ENCODE data around the gene EFEMP1. TPM values are rescaled to one million over a fixed set of nuclear protein-coding genes. Genes with fewer than 3 reads are reported as not detected.
A peak's percentile ranks its signal among the peaks of the same experiment; 100 is the strongest.

EFEMP1 gene, protein sequence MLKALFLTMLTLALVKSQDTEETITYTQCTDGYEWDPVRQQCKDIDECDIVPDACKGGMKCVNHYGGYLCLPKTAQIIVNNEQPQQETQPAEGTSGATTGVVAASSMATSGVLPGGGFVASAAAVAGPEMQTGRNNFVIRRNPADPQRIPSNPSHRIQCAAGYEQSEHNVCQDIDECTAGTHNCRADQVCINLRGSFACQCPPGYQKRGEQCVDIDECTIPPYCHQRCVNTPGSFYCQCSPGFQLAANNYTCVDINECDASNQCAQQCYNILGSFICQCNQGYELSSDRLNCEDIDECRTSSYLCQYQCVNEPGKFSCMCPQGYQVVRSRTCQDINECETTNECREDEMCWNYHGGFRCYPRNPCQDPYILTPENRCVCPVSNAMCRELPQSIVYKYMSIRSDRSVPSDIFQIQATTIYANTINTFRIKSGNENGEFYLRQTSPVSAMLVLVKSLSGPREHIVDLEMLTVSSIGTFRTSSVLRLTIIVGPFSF
- 9.4 and 12.4 TPM in 2 replicates for total RNA-seq (2014; rRNA removed; shearing (Covaris generic))

DNA sequence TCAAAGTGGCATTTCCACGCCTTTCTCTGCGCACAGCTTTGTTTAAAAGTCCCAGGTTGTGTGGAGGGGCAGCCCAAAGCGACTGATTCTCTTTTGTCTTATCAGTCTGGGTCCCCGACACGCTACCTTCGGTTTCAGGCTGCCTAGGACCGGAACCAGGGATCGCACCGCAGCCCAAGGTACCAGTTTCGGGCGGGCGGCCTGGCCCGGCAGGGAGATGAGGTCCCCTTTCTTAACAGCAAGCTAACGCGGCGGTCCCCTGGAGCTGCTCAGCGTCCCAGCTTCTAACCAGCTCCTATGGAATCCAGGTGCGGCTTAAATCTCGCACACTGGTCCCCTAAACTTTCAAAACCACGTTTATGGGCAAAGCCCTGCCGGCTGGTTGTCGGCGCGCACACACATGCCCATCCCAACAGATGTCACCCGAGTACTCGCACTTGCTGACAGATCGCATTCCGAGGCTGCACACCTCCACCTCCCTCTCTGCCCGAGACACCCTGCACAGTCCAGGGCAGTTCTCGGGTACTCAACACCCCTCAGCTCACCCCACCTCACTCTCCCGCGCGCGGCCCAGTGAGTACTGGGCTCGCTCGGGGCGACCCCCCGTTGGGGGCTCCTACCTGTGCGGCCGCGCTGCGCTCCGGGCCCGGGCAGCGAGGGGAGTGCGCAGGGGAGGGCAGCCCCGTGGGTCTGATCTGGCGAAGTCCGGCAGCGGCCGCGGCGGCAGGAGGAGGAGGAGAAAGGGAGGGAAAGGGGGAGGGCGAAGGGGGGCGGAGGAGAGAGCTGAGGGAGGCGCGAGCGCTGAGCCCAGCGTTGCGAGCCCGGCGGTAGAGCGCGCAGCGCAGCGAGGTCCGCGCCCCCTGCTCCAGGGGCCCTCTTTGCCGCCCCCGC lies at the start of gene EFEMP1:
EFEMP1 (minus strand) TSS at position 692 of the 891 bp plus-strand sequence. CDS start 1,342 bp downstream, outside the sequence.
- H3K4me3 ChIP-seq (ENCODE audit: insufficient read depth, low read depth, low read length), result peak within 1 kb of the TSS; percentile 61
- peak; percentile 89 for DNase-seq
- peaks cover 27% of the 10 kb centered on the region for H3K27me3 ChIP-seq (ENCODE audit: control insufficient read depth, insufficient read depth, low read length)
- no peaks in the 10 kb centered on the region for H3K36me3 ChIP-seq (replicated peaks; ENCODE audit: control insufficient read depth, insufficient read depth, low read length)

DNA sequence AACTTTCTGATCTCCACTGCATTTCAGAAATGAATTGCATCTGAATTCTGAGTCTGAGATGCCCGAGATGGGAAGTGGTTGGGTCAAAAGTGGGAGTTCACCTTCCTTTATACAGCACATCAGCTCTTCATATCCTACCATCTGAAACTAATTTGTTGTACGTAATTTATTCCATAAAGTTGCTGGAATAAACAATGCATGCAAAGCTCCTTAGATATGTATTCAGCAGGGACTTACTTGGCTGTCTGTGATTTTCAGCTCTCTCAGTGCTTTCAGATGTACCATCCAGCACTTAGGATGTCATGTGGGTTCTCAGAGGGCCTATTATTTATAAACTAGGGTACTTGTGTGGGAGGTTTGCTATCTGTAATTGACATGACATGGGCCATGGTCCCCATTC lies 46.9 kb upstream of the EFEMP1 start:
- H3K4me3 ChIP-seq (ENCODE audit: insufficient read depth, low read depth, low read length), result no peak overlapping the region
- no peaks in the 10 kb centered on the region for H3K27me3 ChIP-seq (ENCODE audit: control insufficient read depth, insufficient read depth, low read length)
- DNase-seq, result no peak
- H3K36me3 ChIP-seq (replicated peaks; ENCODE audit: control insufficient read depth, insufficient read depth, low read length), result no peaks in the 10 kb centered on the region

DNA sequence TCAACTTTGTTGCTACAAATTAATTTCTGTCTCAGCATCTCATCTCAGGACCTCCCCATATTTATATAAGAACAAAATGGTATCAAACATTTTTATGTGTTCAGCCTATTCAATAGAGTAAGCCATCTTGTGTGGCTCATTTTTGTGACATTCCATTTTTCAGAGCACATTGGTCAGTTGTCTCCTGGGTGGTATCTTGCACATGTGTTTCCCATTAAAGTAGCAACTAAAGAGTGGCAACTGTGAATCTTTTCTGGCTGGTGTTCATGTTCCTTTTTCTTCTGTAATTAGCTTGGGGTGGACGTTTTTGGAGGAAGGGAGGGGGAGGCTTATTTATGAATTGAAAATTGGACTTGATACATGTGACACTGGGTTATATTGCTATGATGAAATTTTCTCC lies 45.4 kb upstream of the EFEMP1 start:
- no peaks in the 10 kb centered on the region for H3K27me3 ChIP-seq (ENCODE audit: control insufficient read depth, insufficient read depth, low read length)
- H3K36me3 ChIP-seq (replicated peaks; ENCODE audit: control insufficient read depth, insufficient read depth, low read length), result no peaks in the 10 kb centered on the region
- H3K4me3 ChIP-seq (ENCODE audit: insufficient read depth, low read depth, low read length), result no peak overlapping the region
- no peak for DNase-seq

DNA sequence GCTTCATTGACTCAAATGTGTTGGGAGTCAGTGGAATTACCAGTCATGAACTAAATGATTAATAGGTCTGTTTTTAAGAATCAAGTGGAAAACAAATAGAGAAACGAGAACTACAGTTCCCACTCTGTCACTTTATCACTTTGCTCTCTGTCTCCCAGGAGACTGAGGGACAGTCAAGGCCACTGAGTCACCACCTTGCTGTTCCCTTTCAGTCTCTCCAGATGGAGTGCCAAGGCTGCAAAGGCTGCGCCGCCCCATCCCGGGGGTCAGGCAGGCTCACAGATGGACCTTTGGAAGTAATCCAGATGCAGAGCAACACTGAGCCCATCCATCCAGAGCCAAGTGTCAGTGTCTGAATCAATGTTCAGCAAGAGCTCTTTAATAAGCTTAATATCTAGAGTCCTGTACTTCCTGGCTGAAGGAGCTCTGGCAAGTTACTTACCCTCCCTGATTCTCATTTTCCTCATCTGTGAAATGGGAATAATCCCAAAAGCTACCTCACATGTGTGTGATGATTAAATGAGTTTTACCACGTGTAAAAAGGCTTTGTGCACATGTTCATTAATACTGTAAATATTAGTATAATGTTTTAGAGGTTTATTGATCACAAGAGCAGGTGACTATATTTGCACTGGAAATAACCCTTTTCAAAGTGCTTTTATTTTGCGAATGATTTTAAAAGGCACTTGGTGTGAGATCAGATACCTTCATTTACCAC lies 43.0 kb upstream of the EFEMP1 start:
- no peaks in the 10 kb centered on the region for H3K36me3 ChIP-seq (replicated peaks; ENCODE audit: control insufficient read depth, insufficient read depth, low read length)
- no peak for DNase-seq
- H3K27me3 ChIP-seq (ENCODE audit: control insufficient read depth, insufficient read depth, low read length), result no peaks in the 10 kb centered on the region
- no peak overlapping the region for H3K4me3 ChIP-seq (ENCODE audit: insufficient read depth, low read depth, low read length)

DNA sequence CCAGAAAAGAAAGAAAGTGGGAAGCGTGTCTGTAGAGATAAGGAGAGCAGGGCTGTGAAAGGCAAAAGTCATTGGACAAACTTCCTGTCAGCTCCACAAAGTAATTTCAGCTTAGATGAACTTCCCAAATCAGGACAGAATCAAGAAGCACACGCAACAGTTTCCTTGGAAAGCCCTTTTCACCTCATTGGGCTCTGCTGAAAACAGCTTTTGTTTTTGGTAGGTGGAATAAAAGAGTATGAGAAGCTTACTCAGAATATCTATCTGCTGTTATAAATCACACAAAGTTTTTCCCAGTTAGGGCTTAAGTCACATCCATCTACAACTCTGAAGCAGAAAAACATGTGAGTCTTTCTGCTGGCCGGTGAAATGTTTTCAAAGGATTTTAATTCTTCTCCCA lies 42.4 kb upstream of the EFEMP1 start:
- Histone ChIP-seq H3K27me3 (ENCODE audit: control insufficient read depth, insufficient read depth, low read length) (no peaks in the 10 kb centered on the region), H3K4me3 (ENCODE audit: insufficient read depth, low read depth, low read length) (no peak overlapping the region), H3K36me3 (replicated peaks; ENCODE audit: control insufficient read depth, insufficient read depth, low read length) (no peaks in the 10 kb centered on the region)
- DNase-seq, result no peak

DNA sequence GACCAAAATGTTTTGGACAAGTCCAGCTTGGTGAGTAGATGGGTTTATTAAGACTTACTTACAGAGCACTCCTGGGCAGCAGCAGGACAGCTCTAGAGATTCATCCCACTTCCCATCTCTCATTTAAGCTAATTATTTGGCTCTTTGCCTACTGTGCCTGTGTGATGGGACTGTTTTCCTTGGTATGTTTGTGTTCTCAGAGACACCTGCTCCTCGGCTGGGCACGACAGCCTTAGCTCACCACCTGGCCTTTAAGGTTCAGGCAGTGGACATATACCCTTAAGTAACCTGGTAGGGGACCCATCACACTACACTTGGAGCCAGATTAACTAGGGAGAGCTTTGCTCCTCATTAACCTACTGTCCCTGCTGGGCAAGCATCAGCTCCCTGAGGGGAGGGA lies 41.7 kb upstream of the EFEMP1 start:
- no peaks in the 10 kb centered on the region for H3K36me3 ChIP-seq (replicated peaks; ENCODE audit: control insufficient read depth, insufficient read depth, low read length)
- H3K4me3 ChIP-seq (ENCODE audit: insufficient read depth, low read depth, low read length), result no peak overlapping the region
- DNase-seq, result no peak
- H3K27me3 ChIP-seq (ENCODE audit: control insufficient read depth, insufficient read depth, low read length), result no peaks in the 10 kb centered on the region

DNA sequence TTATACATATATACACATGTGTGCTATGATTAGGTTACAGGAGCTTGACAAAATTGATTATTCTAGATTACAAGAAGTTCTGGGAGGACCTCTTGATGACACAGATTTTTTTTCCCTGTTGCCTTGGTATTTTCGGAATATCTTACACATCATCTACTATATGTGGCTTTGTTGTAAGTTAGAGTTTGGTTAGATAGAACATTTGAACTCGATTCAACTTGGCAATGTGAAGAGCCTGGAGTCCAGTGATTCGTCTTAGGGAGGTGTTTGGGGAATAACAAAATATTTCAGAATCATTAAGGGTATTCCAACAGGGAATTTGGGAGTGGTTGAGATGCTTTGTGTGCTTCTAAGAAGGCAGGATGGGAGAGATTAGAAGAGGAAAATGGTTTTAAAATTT lies 39.3 kb upstream of the EFEMP1 start:
- no peak for DNase-seq
- no peaks in the 10 kb centered on the region for H3K27me3 ChIP-seq (ENCODE audit: control insufficient read depth, insufficient read depth, low read length)

DNA sequence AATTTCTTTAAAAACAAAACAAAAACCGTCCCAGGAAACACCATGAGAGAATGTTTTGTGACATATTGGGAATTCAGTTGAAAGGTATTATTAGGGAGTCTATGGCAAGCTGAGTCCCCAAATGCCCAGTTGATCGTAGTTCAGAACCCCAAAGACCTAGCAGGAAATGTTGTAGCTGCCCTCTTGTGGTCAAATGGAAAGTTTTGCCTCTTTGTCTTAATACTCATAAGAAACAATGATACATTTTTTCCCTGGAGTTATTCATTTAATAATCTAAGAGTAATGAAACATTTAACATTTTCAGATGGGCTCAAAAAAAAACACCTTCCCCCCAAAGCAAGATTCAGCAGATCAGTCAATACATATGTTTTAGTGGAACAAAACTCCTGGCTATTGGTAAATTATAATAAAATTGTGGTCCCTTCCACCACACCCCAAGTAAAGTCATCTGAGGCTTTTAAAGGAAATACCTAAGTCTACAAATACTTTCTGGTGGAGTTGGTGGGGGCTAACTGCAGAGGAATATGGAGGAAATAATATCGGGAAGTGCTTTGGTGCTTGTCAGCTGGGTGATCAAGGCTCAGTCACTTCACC lies 37.8 kb upstream of the EFEMP1 start:
- peak; percentile 27 for DNase-seq
- H3K4me3 ChIP-seq (ENCODE audit: insufficient read depth, low read depth, low read length), result no peak overlapping the region

More for the DNA sequence above, 39.3 kb upstream of the EFEMP1 start:
- Histone ChIP-seq H3K4me3 (ENCODE audit: insufficient read depth, low read depth, low read length) (no peak overlapping the region), H3K36me3 (replicated peaks; ENCODE audit: control insufficient read depth, insufficient read depth, low read length) (no peaks in the 10 kb centered on the region)

DNA sequence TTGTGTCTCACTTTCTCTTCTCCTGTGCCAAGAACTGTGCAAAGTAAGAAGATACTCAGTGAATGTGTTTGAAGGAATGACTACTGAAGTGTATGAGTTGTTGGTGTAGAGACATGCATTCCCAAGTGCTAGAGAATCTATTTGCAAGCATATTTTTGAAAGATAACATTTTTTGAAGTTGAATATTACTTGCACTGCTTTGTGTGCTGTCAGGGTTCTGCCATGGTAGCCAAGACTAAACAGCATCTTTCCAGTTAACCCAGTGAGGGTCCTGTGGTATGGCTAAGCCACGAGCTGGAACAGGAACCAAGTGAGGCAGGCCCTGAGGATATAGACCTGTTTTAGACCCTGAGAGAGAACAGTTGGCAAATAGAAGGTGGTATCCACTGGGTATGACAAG lies 35.2 kb upstream of the EFEMP1 start:
- DNase-seq, result no peak
- H3K36me3 ChIP-seq (replicated peaks; ENCODE audit: control insufficient read depth, insufficient read depth, low read length), result no peaks in the 10 kb centered on the region
- H3K27me3 ChIP-seq (ENCODE audit: control insufficient read depth, insufficient read depth, low read length), result no peaks in the 10 kb centered on the region
- H3K4me3 ChIP-seq (ENCODE audit: insufficient read depth, low read depth, low read length), result no peak overlapping the region

More for the DNA sequence above, 37.8 kb upstream of the EFEMP1 start:
- H3K27me3 ChIP-seq (ENCODE audit: control insufficient read depth, insufficient read depth, low read length), result no peaks in the 10 kb centered on the region
- H3K36me3 ChIP-seq (replicated peaks; ENCODE audit: control insufficient read depth, insufficient read depth, low read length), result no peaks in the 10 kb centered on the region

DNA sequence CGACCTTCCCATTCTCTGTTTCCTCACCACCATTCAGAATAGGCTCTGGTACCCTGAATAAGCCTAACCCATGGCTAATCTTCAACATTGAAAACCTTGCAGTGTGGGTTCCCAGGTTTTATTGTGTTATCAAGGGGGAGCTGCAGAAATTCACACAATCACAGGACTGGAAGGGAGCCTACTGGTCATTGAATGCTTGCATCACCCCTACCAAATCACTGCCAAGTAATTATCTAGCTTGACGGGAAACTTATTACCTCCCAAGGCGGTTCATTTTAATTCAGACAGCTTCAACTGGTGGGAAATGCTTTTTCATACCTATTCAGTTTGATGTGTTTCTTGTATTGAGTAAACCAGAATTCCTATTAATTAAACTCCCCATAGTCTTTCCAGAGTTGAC lies 33.6 kb upstream of the EFEMP1 start:
- no peaks in the 10 kb centered on the region for H3K36me3 ChIP-seq (replicated peaks; ENCODE audit: control insufficient read depth, insufficient read depth, low read length)
- H3K27me3 ChIP-seq (ENCODE audit: control insufficient read depth, insufficient read depth, low read length), result no peaks in the 10 kb centered on the region
- DNase-seq, result no peak
- no peak overlapping the region for H3K4me3 ChIP-seq (ENCODE audit: insufficient read depth, low read depth, low read length)

DNA sequence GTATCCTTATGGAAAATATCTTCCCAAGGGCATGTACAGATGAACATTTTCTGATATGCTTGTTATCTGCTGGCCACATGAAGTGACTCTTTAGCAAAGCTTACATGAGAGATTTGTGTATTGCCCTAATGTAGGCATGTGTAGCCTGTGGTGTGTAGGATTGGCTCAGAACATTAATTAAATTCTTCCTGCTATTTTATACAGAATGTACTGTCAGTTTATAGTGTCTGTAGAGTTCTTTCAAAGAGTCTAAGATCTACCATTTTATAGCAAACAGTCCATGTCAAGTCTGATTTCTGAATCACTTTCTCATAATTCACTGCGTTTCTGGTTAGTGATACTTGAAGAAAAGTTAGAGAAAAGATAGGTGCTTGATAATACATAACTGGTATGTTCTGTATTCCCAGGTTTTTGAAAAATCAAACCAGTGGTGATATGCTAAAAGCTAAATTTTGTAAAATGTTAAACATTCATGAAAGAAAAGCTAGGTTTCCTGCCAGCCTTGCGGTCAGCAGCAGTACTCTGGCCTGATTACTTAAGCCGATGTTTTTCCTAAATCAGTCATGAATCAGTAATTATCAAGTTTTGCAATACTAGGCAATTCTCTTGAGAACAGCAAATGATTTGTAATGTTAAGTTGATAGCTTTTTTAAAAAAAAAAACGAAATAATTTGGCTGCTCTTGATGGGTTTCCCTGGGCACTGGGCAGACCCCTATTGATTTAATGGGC lies 30.9 kb upstream of the EFEMP1 start:
- Histone ChIP-seq H3K36me3 (replicated peaks; ENCODE audit: control insufficient read depth, insufficient read depth, low read length) (no peaks in the 10 kb centered on the region), H3K4me3 (ENCODE audit: insufficient read depth, low read depth, low read length) (no peak overlapping the region), H3K27me3 (ENCODE audit: control insufficient read depth, insufficient read depth, low read length) (no peaks in the 10 kb centered on the region)
- no peak for DNase-seq

DNA sequence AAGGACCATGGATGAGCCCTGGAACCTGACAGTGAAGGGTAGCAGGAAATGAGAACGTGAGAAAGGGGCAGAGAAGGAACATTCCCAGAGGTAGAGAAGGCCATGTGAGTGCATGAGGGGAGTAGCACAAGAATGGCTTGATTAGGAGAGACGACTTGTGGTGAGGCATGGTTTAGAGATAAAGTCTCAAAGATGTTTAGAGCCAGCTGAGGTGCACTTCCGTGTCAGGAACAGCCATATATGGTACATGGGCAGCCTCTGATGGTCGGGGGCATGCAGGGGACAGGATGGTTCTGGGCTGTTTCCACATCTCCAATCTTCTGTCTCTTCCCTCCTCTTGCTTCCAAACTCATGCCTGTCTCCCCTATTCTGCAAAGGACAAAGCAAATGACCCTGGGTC lies 28.8 kb upstream of the EFEMP1 start:
- Histone ChIP-seq H3K36me3 (replicated peaks; ENCODE audit: control insufficient read depth, insufficient read depth, low read length) (no peaks in the 10 kb centered on the region), H3K4me3 (ENCODE audit: insufficient read depth, low read depth, low read length) (no peak overlapping the region), H3K27me3 (ENCODE audit: control insufficient read depth, insufficient read depth, low read length) (no peaks in the 10 kb centered on the region)
- DNase-seq, result no peak

DNA sequence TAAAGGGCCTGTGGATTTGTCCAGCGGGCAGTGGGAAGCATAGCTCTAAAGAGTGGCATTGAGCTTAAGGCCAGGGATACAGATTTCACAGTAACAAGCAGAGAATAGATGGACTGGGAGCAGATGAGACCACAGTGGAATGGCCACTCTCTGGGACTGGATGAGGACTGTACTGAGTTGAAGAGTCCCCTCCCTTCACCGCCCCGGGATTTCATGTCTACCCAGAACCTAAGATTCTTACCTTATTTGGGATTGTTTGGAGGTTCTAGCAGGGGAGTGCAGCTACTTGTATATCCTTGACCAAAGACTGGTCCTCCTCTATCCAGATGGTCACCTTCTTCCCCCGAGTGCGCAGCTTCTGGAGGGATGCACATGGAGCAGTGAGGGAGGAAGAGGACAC lies 28.0 kb upstream of the EFEMP1 start:
- no peak for DNase-seq
- Histone ChIP-seq H3K4me3 (ENCODE audit: insufficient read depth, low read depth, low read length) (no peak overlapping the region), H3K27me3 (ENCODE audit: control insufficient read depth, insufficient read depth, low read length) (no peaks in the 10 kb centered on the region), H3K36me3 (replicated peaks; ENCODE audit: control insufficient read depth, insufficient read depth, low read length) (no peaks in the 10 kb centered on the region)
